SK-N-SH (cell line): ENCODE measurements around the gene NRARP. TPM values are rescaled to one million over a fixed set of nuclear protein-coding genes. Genes with fewer than 3 reads are reported as not detected.

Experiments
- CTCF ChIA-PET: fragments of 300-600, 350-600 bp; formaldehyde crosslinking; extraction: SDS; loops from one replicate; lab custom pipeline; 2021; lab: Yijun Ruan, JAX
- POLR2A ChIA-PET: fragments of 350-600 bp; sonication (Branson Sonifier 250); formaldehyde crosslinking; extraction: SDS; loops from one replicate; lab custom pipeline; 2020; ENCODE audit warnings: antibody characterized with exemption, inconsistent platforms; lab: Yijun Ruan, JAX
- DNase-seq: peaks from one replicate; pipeline ENCODE4 v3.0.0; 2012
- H2AFZ ChIP-seq: fragments of 200-600 bp; sonication (generic); 2 replicates; pipeline ENCODE4 v1.8.1; 2016; ENCODE audit warnings: antibody characterized with exemption, mild to moderate bottlenecking, low read depth
- H3F3A ChIP-seq: fragments of 200-600 bp; sonication (generic); replicated peaks from 2 replicates; pipeline ENCODE3; 2016; ENCODE audit warnings: antibody characterized with exemption, mild to moderate bottlenecking; ENCODE audit not compliant: insufficient read depth
- H3K27ac ChIP-seq, 2 experiments: fragments of 200-500 bp in 1 of 2; fragments of 200-600 bp in 1 of 2; sonication (Bioruptor generic) in 1 of 2; sonication (generic), shearing (Covaris generic) in 1 of 2; 2 replicates each; pipeline versions ENCODE4 v1.5.1 to v1.6.1; 2014 to 2016; ENCODE audit warnings: low read depth in 2 of 2, inconsistent platforms in 1 of 2, low read length in 1 of 2, mild to moderate bottlenecking in 1 of 2, mixed read lengths in 1 of 2
- H3K27me3 ChIP-seq: fragments of 200-600 bp; sonication (generic), shearing (Covaris generic); 2 replicates; pipeline ENCODE4 v1.6.1; 2016; ENCODE audit warnings: mixed run types; ENCODE audit not compliant: insufficient read depth
- H3K36me3 ChIP-seq, 2 experiments: fragments of 200-500 bp in 1 of 2; fragments of 200-600 bp in 1 of 2; sonication (Bioruptor generic) in 1 of 2; sonication (generic) in 1 of 2; replicated peaks in 1 of 2; 2 replicates each; pipeline versions ENCODE3 to v1.5.1; 2014 to 2016; ENCODE audit warnings: low read length in 1 of 2, mild to moderate bottlenecking in 1 of 2; ENCODE audit not compliant: insufficient read depth in 2 of 2, control insufficient read depth in 1 of 2
- H3K4me1 ChIP-seq, 2 experiments: fragments of 200-500 bp in 1 of 2; fragments of 200-600 bp in 1 of 2; sonication (Bioruptor generic) in 1 of 2; sonication (generic), shearing (Covaris generic) in 1 of 2; 2 replicates each; pipeline versions ENCODE4 v1.5.1 to v1.6.1; 2014 to 2016; ENCODE audit warnings: low read depth in 1 of 2, low read length in 1 of 2, mixed run types in 1 of 2; ENCODE audit not compliant: insufficient read depth in 2 of 2, control insufficient read depth in 1 of 2
- H3K4me2 ChIP-seq: fragments of 200-600 bp; sonication (generic), shearing (Covaris generic); 2 replicates; pipeline ENCODE4 v1.6.1; 2017; ENCODE audit warnings: mixed run types
- H3K4me3 ChIP-seq, 2 experiments: fragments of 200-500 bp in 1 of 2; fragments of 200-600 bp in 1 of 2; sonication (Bioruptor generic) in 1 of 2; sonication (generic), shearing (Covaris generic) in 1 of 2; 2 replicates each; pipeline versions ENCODE4 v1.5.1 to v1.8.1; 2014 to 2016; ENCODE audit warnings: low read depth in 2 of 2, inconsistent platforms in 1 of 2, low read length in 1 of 2, mild to moderate bottlenecking in 1 of 2, mixed read lengths in 1 of 2, moderate library complexity in 1 of 2
- H3K79me2 ChIP-seq: fragments of 200-600 bp; sonication (generic); 2 replicates; pipeline ENCODE4 v1.8.1; 2017; ENCODE audit warnings: mild to moderate bottlenecking; ENCODE audit not compliant: insufficient read depth
- H3K9ac ChIP-seq: fragments of 200-600 bp; sonication (generic); 2 replicates; pipeline ENCODE4 v1.6.1; 2017; ENCODE audit warnings: mixed run types
- H3K9me2 ChIP-seq: fragments of 200-600 bp; sonication (generic); 2 replicates; pipeline ENCODE4 v1.6.1; 2017; ENCODE audit warnings: mixed run types
- H3K9me3 ChIP-seq: fragments of 200-600 bp; sonication (generic); 2 replicates; pipeline ENCODE4 v1.6.1; 2017; ENCODE audit warnings: mixed run types, mild to moderate bottlenecking, moderate library complexity
- H4K20me1 ChIP-seq: fragments of 200-600 bp; sonication (generic); 2 replicates; pipeline ENCODE4 v1.6.1; 2017; ENCODE audit warnings: mild to moderate bottlenecking, mixed run types; ENCODE audit not compliant: insufficient read depth
- FOXM1 ChIP-seq: IDR thresholded peaks from 2 replicates; pipeline ENCODE4 v1.4.0; 2012; ENCODE audit warnings: low read depth, mild to moderate bottlenecking
- NFIC ChIP-seq: IDR thresholded peaks from 2 replicates; pipeline ENCODE4 v1.4.0; 2012; ENCODE audit warnings: borderline replicate concordance
- TEAD4 ChIP-seq: IDR thresholded peaks from 2 replicates; pipeline ENCODE4 v1.4.0; 2012; ENCODE audit warnings: mild to moderate bottlenecking, borderline replicate concordance; ENCODE audit not compliant: insufficient read depth
- WGBS: methylation state at CpG from one replicate; pipeline ENCODE4 v1.1.6; 2017; ENCODE audit warnings: low lambda C conversion rate; 5-methylcytosine and 5-hydroxymethylcytosine counted together
- polyA plus RNA-seq, 3 experiments: library from polyadenylated mRNA; depleted of rRNA; stranded (reverse); fragments of >200 nt; gene quantifications; 2 replicates each; pipeline ENCODE4 v1.2.3, GENCODE V29; 2012
- TF ChIP-seq, protein P1 (sequence below): IDR thresholded peaks from 2 replicates; pipeline ENCODE4 v1.4.0; 2012; ENCODE audit warnings: low read depth, borderline replicate concordance

The NRARP gene
- polyA plus RNA-seq, 1 of the 3 experiments (the other 2 are of a cell fraction), result 3.9 TPM

DNA sequence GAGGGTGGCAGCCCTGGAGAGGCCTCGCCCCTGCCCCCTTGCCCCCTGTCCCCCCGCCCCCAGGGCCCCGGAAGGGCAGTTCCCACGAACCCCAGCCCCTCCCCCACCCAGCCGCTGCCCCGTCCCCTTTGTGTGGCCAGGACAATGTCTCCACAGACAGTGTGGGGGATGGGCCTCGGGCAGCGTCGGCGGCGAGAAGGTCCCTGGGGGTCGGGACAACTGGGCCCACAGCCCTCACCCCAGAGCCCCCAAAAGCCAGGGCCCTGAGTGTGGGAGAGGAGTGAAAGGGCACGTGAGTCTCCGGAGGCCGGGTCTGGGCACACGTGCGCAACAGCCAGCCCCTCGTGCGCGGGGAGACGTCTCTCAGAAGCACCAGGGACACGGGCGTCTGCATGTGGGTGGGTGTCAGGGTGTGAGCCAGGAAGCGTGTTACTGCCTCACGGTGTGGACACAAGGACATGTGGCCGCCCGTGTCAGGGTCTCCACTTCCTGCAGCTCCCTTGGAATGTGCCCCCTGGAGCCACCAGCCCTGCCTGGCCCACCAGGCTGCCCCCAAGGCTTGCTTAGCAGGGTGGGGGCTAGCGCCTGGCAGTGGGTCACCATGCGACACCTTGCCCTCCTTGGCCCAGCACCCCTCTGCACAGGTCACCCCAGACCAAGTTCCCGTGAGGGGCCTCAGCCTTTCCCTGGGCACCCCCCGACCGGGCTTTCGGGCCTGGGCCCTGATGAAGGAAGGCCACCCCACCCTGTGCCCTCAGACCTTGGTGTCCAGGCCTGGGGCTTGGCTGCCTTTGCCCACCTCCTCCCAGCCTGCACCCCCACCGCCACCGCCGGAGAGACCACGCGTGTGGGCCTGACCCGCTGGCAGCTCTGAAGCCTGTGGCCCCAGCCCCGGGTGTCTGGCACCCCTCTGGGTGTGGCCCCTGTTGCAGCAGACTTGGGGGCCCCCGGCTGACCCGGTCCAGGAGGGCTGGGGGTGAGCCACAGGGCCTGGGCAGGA lies 12.8 kb upstream of the NRARP start:
- POLR2A ChIA-PET, result interaction anchor here (1.0 to 1.3 kb wide), 2 partner anchors 13 to 108 kb away, joined by 3 read pairs; partner anchors contain the start of genes EXD3, NOXA1 and NRARP
- H3K4me3 ChIP-seq, result no peak overlapping the region

DNA sequence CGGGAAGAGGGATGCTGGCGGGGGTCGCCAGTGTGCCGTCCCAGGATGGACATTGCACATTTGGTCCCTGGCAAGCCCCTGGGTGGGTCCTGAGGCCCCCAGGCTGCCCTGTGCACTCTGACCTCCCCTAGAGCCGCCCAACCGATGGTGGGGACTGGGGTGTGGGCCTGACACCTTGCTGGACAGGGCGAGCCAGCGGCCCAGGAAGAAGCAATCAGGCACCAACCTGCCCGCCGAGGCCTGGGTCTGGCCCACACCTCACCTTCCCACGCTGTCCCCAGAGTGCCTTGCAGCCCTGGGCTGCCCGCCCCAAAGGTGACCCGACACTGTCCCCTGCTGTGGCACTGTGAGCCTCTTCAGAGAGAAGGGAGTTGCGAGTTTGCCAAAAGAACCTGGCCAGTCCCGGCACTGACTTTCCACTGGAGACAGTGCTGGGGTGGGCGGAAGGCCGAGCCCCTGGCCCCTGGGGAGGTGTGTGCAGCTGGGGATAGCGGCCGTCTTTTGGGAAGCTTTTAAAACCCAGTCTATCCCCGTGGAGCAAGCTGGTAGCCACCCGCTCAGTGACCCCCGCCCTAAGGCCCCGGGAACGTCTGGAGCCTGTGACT lies 12.0 kb upstream of the NRARP start:
- Histone ChIP-seq H4K20me1 (no peaks in the 10 kb centered on the region), H3K9me2 (no peaks in the 10 kb centered on the region), H3K4me3 (no peak overlapping the region), H3K9ac (no peak overlapping the region), H3K36me3 (no peaks in the 10 kb centered on the region), H3F3A (no peaks in the 10 kb centered on the region), H3K9me3 (no peaks in the 10 kb centered on the region), H3K27ac (no peak overlapping the region), H3K27me3 (no peaks in the 10 kb centered on the region), H3K79me2 (no peaks in the 10 kb centered on the region), H2AFZ (no peak overlapping the region), H3K4me1 (no peaks in the 10 kb centered on the region; a peak in 1 of 4 replicates), H3K4me2 (no peak overlapping the region)
- ChIA-PET POLR2A (no interaction called here), CTCF (interaction anchor here (1.3 to 7.5 kb wide), 3 partner anchors 12 to 78 kb away, joined by 3 to 74 read pairs (median 9); partner anchors contain the start of gene NRARP)
- DNase-seq, result peak; percentile 26
- TF ChIP-seq TEAD4, result no peak
- TF ChIP-seq, protein P1, sequence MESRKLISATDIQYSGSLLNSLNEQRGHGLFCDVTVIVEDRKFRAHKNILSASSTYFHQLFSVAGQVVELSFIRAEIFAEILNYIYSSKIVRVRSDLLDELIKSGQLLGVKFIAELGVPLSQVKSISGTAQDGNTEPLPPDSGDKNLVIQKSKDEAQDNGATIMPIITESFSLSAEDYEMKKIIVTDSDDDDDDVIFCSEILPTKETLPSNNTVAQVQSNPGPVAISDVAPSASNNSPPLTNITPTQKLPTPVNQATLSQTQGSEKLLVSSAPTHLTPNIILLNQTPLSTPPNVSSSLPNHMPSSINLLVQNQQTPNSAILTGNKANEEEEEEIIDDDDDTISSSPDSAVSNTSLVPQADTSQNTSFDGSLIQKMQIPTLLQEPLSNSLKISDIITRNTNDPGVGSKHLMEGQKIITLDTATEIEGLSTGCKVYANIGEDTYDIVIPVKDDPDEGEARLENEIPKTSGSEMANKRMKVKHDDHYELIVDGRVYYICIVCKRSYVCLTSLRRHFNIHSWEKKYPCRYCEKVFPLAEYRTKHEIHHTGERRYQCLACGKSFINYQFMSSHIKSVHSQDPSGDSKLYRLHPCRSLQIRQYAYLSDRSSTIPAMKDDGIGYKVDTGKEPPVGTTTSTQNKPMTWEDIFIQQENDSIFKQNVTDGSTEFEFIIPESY, result no peak
- no peak for TF ChIP-seq FOXM1
- WGBS, result 91% methylated on average over 8 of the region's 24 CpGs

More for the DNA sequence above, 12.8 kb upstream of the NRARP start:
- H3K9me3 ChIP-seq, result no peaks in the 10 kb centered on the region
- H3K79me2 ChIP-seq, result no peaks in the 10 kb centered on the region
- WGBS, result 91% methylated on average over 15 of the region's 42 CpGs
- H3K9ac ChIP-seq, result no peak overlapping the region
- no peaks in the 10 kb centered on the region for H3K36me3 ChIP-seq
- H3F3A ChIP-seq, result no peaks in the 10 kb centered on the region
- no peaks in the 10 kb centered on the region for H4K20me1 ChIP-seq
- no peak overlapping the region for H3K27ac ChIP-seq
- H3K9me2 ChIP-seq, result no peaks in the 10 kb centered on the region
- H3K27me3 ChIP-seq, result no peaks in the 10 kb centered on the region
- CTCF ChIA-PET, result interaction anchor here (7.5 kb wide), 1 partner anchor 12 kb away, joined by 74 read pairs; the partner anchor contains the start of gene NRARP
- TF ChIP-seq NFIC, result no peak
- H2AFZ ChIP-seq, result no peak overlapping the region
- DNase-seq, result peak; percentile 43
- no peaks in the 10 kb centered on the region; a peak in 1 of 4 replicates for H3K4me1 ChIP-seq
- H3K4me2 ChIP-seq, result no peak overlapping the region
